A549 (cell line): ENCODE results near the gene TSR2.

Experiments
- POLR2A ChIP-seq: IDR thresholded peaks from 2 replicates; pipeline ENCODE4 v1.6.1; 2012; ENCODE audit warnings: mild to moderate bottlenecking, low read length
- RCOR1 ChIP-seq: fragments of 150-350 bp; IDR thresholded peaks from 2 replicates; pipeline ENCODE4 v1.6.1; 2014; ENCODE audit warnings: antibody characterized with exemption, low read length, low read depth

- no peak for TF ChIP-seq RCOR1
- TF ChIP-seq POLR2A: no peak
Observed at GRCh38 chrX:54446084-54446483, 5.9 kb downstream of the TSR2 start.
